Fibroblast of lung (primary cell): ENCODE data around the gene ZDHHC5.

Experiments used
- CTCF ChIP-seq, 2 donors: IDR thresholded peaks in 1 of 2; conservative IDR thresholded peaks in 1 of 2; 1 replicate in 1 of 2; 2 replicates in 1 of 2; pipeline ENCODE4 v1.5.1; 2011 to 2012; ENCODE audit warnings: low read length in 2 of 2, control low read depth in 1 of 2, inconsistent platforms in 1 of 2, low read depth in 1 of 2, mild to moderate bottlenecking in 1 of 2
- EZH2 ChIP-seq: IDR thresholded peaks from 2 replicates; pipeline ENCODE4 v1.5.1; 2012; ENCODE audit warnings: low read length, control low read depth, mild to moderate bottlenecking; ENCODE audit errors: missing control alignments

DNA sequence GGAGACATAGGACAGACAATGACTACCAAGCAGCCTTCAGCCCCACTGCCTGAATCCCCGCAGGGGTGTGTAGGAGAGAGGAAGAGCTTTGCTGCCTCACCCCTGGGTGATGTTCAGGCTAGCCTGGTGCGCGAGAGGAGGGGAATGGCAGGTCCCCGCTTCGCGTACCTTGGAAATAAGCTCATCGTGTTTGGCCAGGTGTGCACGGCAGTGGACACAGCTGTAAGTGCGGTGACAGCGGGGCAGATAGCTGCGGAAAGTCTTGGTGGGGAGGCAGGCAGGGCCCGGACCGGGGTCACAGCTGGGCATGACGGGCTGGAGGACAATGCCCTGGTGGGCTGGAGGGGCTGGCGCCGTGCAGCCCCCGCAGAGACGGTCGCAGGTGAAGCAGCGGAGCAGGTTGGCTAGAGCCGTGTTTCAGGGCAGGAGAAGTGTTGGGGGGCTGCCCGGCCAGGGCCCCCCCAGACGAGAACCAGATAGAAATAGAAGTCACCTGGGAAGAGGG is 21.1 kb upstream of the ZDHHC5 start:
- peak; percentile 47 for TF ChIP-seq EZH2
- no peak for TF ChIP-seq CTCF (conservative IDR thresholded peaks at IDR 0.05 in 1 of 2, IDR thresholded peaks at IDR 0.05 in 1 of 2; ENCODE audit: low read depth in 1 of 2, low read length in 2 of 2)
